ENCODE results near the gene PROC.

DNA sequence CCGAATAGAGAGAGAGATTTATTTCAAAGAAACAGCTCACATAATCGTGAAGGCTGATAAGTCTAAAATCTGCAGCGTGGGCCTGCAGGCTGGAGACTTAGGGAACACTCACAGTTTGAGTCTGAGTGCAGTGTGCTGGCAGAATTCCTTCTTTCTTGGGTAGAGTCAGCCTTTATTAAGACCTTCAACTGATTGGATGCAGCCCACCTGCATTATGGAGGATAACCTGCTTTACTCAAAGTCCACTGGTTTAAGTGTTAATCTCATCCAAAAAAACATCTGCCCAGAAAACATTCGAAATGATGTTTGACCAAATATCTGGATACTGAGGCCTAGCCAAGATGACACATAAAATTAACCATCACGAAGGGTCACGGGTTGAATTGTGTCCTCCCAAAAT lies 16.3 kb downstream of the PROC start:
- TF ChIP-seq, protein P1, sequence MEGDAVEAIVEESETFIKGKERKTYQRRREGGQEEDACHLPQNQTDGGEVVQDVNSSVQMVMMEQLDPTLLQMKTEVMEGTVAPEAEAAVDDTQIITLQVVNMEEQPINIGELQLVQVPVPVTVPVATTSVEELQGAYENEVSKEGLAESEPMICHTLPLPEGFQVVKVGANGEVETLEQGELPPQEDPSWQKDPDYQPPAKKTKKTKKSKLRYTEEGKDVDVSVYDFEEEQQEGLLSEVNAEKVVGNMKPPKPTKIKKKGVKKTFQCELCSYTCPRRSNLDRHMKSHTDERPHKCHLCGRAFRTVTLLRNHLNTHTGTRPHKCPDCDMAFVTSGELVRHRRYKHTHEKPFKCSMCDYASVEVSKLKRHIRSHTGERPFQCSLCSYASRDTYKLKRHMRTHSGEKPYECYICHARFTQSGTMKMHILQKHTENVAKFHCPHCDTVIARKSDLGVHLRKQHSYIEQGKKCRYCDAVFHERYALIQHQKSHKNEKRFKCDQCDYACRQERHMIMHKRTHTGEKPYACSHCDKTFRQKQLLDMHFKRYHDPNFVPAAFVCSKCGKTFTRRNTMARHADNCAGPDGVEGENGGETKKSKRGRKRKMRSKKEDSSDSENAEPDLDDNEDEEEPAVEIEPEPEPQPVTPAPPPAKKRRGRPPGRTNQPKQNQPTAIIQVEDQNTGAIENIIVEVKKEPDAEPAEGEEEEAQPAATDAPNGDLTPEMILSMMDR (IDR thresholded peaks at IDR 0.05) = no peak
- no peak for TF ChIP-seq EP300 (IDR thresholded peaks at IDR 0.05; ENCODE audit: low read depth)
- no peak for TF ChIP-seq POLR2AphosphoS5 (IDR thresholded peaks at IDR 0.05)
- TF ChIP-seq POLR2A (IDR thresholded peaks at IDR 0.05) = no peak
